ENCODE measurements around the gene CYFIP1.

CYFIP1 gene

GRCh38 chr15:22955544-22956119, 24.5 kb downstream of the CYFIP1 start:
- DNase-seq (ENCODE audit: insufficient read length) (no peak), FAIRE-seq (no peak)
- TF ChIP-seq TAF1 (IDR thresholded peaks at IDR 0.05; ENCODE audit: borderline replicate concordance, low read depth, low read length), result no peak
- no peak for TF ChIP-seq POLR2AphosphoS5 (IDR thresholded peaks at IDR 0.05; ENCODE audit: low read depth, low read length)
- TF ChIP-seq POLR2A (IDR thresholded peaks at IDR 0.05; ENCODE audit: low read depth, low read length), result no peak

GRCh38 chr15:22954798-22955543, 25.2 kb downstream of the CYFIP1 start:
- DNase-seq (ENCODE audit: insufficient read length) (no peak), FAIRE-seq (no peak)
- TF ChIP-seq POLR2A (IDR thresholded peaks at IDR 0.05; ENCODE audit: low read depth, low read length) (no peak), TAF1 (IDR thresholded peaks at IDR 0.05; ENCODE audit: borderline replicate concordance, low read depth, low read length) (no peak), POLR2AphosphoS5 (IDR thresholded peaks at IDR 0.05; ENCODE audit: low read depth, low read length) (no peak)

GRCh38 chr15:22954326-22954725, 25.8 kb downstream of the CYFIP1 start:
- TF ChIP-seq POLR2AphosphoS5 (IDR thresholded peaks at IDR 0.05; ENCODE audit: low read depth, low read length) (no peak), POLR2A (IDR thresholded peaks at IDR 0.05; ENCODE audit: low read depth, low read length) (no peak), TAF1 (IDR thresholded peaks at IDR 0.05; ENCODE audit: borderline replicate concordance, low read depth, low read length) (no peak)
- DNase-seq (ENCODE audit: insufficient read length), result no peak
- FAIRE-seq, result no peak

- no peak for FAIRE-seq
- no peak for DNase-seq (ENCODE audit: insufficient read length)
- no peak for TF ChIP-seq TAF1 (IDR thresholded peaks at IDR 0.05; ENCODE audit: borderline replicate concordance, low read depth, low read length)
- TF ChIP-seq POLR2AphosphoS5 (IDR thresholded peaks at IDR 0.05; ENCODE audit: low read depth, low read length), result no peak
- TF ChIP-seq POLR2A (IDR thresholded peaks at IDR 0.05; ENCODE audit: low read depth, low read length), result no peak
These were observed 27.2 kb downstream of the CYFIP1 start for GRCh38 chr15:22952796-22953579.

- DNase-seq (ENCODE audit: insufficient read length), result no peak
- no peak for FAIRE-seq
- no peak for TF ChIP-seq TAF1 (IDR thresholded peaks at IDR 0.05; ENCODE audit: borderline replicate concordance, low read depth, low read length)
- no peak for TF ChIP-seq POLR2AphosphoS5 (IDR thresholded peaks at IDR 0.05; ENCODE audit: low read depth, low read length)
- no peak for TF ChIP-seq POLR2A (IDR thresholded peaks at IDR 0.05; ENCODE audit: low read depth, low read length)
These were observed 28.5 kb downstream of the CYFIP1 start for GRCh38 chr15:22951381-22952280.

GRCh38 chr15:22951031-22951380, 29.2 kb downstream of the CYFIP1 start:
- FAIRE-seq, result no peak
- no peak for DNase-seq (ENCODE audit: insufficient read length)
- TF ChIP-seq POLR2A (IDR thresholded peaks at IDR 0.05; ENCODE audit: low read depth, low read length), result no peak

- FAIRE-seq (no peak), DNase-seq (ENCODE audit: insufficient read length) (no peak)
- no peak for TF ChIP-seq POLR2AphosphoS5 (IDR thresholded peaks at IDR 0.05; ENCODE audit: low read depth, low read length)
These were observed 29.7 kb downstream of the CYFIP1 start for GRCh38 chr15:22950256-22950990.

GRCh38 chr15:22949074-22949547, 31.1 kb downstream of the CYFIP1 start:
- DNase-seq (ENCODE audit: insufficient read length) (no peak), FAIRE-seq (no peak)
- TF ChIP-seq POLR2A (IDR thresholded peaks at IDR 0.05; ENCODE audit: low read depth, low read length) (no peak; the same call in 1 of the 2 replicates), TAF1 (IDR thresholded peaks at IDR 0.05; ENCODE audit: borderline replicate concordance, low read depth, low read length) (no peak), POLR2AphosphoS5 (IDR thresholded peaks at IDR 0.05; ENCODE audit: low read depth, low read length) (no peak)

GRCh38 chr15:22948056-22948455, 32.1 kb downstream of the CYFIP1 start:
- TF ChIP-seq TAF1 (IDR thresholded peaks at IDR 0.05; ENCODE audit: borderline replicate concordance, low read depth, low read length) (no peak), POLR2A (IDR thresholded peaks at IDR 0.05; ENCODE audit: low read depth, low read length) (no peak), POLR2AphosphoS5 (IDR thresholded peaks at IDR 0.05; ENCODE audit: low read depth, low read length) (no peak)
- no peak for FAIRE-seq
- no peak for DNase-seq (ENCODE audit: insufficient read length)

- DNase-seq (ENCODE audit: insufficient read length) (no peak), FAIRE-seq (no peak)
- TF ChIP-seq TAF1 (IDR thresholded peaks at IDR 0.05; ENCODE audit: borderline replicate concordance, low read depth, low read length), result no peak
- TF ChIP-seq POLR2AphosphoS5 (IDR thresholded peaks at IDR 0.05; ENCODE audit: low read depth, low read length), result no peak
- no peak for TF ChIP-seq POLR2A (IDR thresholded peaks at IDR 0.05; ENCODE audit: low read depth, low read length)
These were observed 32.8 kb downstream of the CYFIP1 start for GRCh38 chr15:22947101-22948000.
